GM10266 (cell line): Measurements from ENCODE around the gene PSAT1.

Experiments used
- DNase-seq: peaks from one replicate; pipeline ENCODE4 v3.0.0; 2012; ENCODE audit errors: extremely low spot score
- CTCF ChIP-seq: IDR thresholded peaks from 2 replicates; pipeline ENCODE4 v1.5.1; 2012; ENCODE audit warnings: mild to moderate bottlenecking, low read depth; ENCODE audit not compliant: control insufficient read depth, insufficient read depth; ENCODE audit errors: missing control alignments

The PSAT1 gene

GRCh38 chr9:78354989-78355388, 58.1 kb downstream of the PSAT1 start:
- TF ChIP-seq CTCF, result no peak
- DNase-seq, result no peak

DNA sequence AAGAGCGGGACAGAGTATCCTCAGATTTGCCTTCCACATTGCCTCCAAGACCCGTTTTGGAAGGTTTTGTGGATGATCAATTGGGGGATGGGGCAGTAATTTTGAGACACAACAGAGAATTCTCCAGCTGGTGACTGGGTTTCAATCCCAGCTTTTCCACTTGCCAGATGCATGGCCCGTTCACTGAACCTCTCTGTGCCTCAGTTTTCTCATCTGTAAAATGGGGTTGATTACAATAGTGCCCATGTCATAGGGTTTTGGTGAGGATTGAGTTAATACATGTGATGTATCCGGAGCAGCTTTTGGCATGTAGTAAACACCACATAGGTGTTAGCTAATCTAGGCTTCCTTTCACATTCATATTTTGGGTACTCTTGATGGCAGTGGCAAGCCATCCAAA, 59.7 kb downstream of the PSAT1 start:
- no peak for DNase-seq
- no peak for TF ChIP-seq CTCF

DNA sequence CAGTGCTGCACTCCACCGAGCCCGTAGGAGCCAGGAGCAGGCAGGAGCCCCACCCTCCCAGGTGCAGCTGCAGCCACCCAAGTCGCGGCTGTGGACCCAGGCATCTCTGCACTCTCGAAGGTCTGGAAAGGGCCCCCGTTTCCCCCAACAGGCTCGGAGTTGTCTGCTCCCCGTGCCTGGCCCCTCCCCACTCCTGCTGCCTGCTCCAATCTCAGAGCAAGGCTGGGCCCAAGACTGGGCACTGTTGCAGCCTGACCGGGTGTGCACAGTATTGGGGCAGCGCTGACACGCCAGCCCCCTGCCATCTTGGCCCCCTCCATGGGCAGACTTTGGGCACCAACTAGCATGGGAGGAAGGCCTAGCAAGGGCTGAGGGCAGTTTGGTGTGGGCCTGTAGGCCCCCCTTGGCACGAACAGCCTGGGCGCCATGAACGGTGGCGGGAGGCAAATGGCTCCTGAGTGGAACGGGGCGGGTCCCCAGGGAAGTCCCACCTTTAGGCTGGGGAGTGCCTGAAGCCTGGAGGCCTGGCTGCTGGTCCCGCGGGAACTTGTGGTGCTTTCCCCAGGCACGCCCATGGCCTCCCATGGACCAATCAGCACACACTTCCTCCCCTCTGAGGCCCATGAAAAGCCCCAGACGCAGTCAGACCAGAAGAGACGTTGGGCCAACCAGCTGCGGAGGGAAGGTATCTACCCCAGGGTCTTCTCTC, 60.4 kb downstream of the PSAT1 start:
- DNase-seq, result no peak
- TF ChIP-seq CTCF, result no peak

GRCh38 chr9:78358329-78359051, 61.6 kb downstream of the PSAT1 start:
- no peak for TF ChIP-seq CTCF
- DNase-seq, result no peak

- DNase-seq, result no peak
- no peak for TF ChIP-seq CTCF
Measured at GRCh38 chr9:78363221-78363620, 66.3 kb downstream of the PSAT1 start.

- no peak for DNase-seq
- TF ChIP-seq CTCF, result peak; percentile 23
Measured at GRCh38 chr9:78365748-78366697, 69.1 kb downstream of the PSAT1 start.
